HT1080 (cell line): Measurements from ENCODE around the gene BTBD19. TPM values are rescaled to one million over a fixed set of nuclear protein-coding genes. Genes with fewer than 3 reads are reported as not detected.
"Not testable (repeated sequence)": the region's sequence is repeated elsewhere in the genome, so short reads cannot be mapped to it uniquely, and the experiment has no call there.

Source experiments
- DNase-seq: peaks from one replicate; pipeline ENCODE4 v3.0.0-alpha.2; 2015; ENCODE audit warnings: low read depth
- polyA plus RNA-seq, 2 experiments: library from polyadenylated mRNA; depleted of rRNA; stranded (reverse); fragments of >200 nt; gene quantifications; 2 replicates each; pipeline ENCODE4 v1.2.3, GENCODE V29; 2015
- total RNA-seq: library from RNA; depleted of rRNA; stranded (reverse); fragments of >200 nt; shearing (Covaris generic); gene quantifications from 2 replicates; pipeline ENCODE4 v1.2.3, GENCODE V29; 2014; rRNA removed

BTBD19 gene
- 2.9 and 3.6 TPM in 2 replicates for total RNA-seq
- 12.9 and 13.5 TPM in 2 replicates for polyA plus RNA-seq (2015; cell fraction: cytosol; rRNA removed)
- 120 and 143 TPM in 2 replicates for polyA plus RNA-seq (2015; cell fraction: nucleus; rRNA removed)

DNA sequence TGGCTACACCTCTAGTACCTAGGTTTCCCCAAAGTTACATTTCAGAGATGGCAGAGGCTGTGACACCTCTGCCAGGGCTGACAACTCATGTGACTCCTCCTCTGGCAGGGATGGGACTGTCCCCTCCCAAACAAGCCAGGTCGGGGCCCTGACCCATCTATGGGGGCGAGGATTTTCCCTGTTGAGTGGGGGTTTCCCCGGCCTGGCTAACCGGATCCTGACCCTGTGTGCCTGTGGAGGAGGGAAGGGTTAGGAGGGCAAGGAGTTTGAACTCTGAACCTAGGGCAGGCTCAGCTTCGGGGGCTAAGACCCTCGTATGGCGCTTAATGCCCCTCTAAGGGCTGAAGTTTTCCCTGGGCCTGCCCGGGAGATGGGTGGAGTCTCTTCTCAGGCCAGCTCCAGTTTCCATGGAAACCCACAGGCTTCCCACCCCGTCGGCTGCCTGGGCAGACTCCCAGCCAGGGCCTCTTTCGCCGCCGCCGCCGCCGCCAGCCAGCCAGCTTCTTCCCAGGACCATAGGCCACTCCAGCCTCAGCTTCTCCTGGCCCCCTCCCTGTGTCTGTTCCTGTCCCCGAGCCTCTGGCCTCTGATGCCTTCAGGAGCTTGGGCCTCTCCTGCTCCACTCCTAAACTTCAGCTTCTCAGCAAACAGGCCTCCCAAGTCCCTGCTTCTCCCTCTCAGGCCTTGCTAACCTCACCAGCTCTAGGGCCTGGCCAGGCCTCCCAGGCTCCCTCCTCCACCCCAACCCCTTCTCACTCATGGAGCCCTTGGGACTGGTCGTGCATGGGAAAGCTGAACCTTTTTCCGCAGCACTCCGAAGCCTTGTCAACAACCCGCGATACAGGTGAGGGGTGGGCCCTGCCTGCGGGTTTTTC, at the start of gene BTBD19:
Gene BTBD19, plus strand, starts transcription at position 461 of the 875 bp plus-strand sequence. Its CDS starts 298 bp downstream, at position 759.
- DNase-seq: peak; percentile 87

GRCh38 chr1:44759077-44759476, 49.2 kb upstream of the BTBD19 start:
- DNase-seq: no peak

GRCh38 chr1:44760876-44761275, 47.4 kb upstream of the BTBD19 start:
- DNase-seq: no peak

DNA sequence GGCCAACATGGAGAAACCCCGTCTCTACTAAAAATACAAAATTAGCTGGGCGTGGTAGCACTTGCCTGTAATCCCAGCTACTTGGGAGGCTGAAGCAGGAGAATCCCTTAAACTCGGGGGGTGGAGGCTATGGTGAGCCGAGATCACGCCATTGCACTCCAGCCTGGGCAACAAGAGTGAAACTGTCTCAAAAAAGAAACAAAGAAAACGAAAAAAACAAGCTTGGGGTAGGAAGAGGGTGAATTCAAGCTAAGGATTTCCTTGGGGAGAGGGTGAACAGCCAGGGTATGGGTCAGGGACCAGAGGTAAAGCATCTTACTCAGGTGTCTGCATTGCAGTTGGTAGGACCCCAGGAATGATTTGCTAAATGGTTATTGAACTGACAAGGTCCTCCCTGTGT, 41.9 kb upstream of the BTBD19 start:
- not testable (repeated sequence) for DNase-seq

DNA sequence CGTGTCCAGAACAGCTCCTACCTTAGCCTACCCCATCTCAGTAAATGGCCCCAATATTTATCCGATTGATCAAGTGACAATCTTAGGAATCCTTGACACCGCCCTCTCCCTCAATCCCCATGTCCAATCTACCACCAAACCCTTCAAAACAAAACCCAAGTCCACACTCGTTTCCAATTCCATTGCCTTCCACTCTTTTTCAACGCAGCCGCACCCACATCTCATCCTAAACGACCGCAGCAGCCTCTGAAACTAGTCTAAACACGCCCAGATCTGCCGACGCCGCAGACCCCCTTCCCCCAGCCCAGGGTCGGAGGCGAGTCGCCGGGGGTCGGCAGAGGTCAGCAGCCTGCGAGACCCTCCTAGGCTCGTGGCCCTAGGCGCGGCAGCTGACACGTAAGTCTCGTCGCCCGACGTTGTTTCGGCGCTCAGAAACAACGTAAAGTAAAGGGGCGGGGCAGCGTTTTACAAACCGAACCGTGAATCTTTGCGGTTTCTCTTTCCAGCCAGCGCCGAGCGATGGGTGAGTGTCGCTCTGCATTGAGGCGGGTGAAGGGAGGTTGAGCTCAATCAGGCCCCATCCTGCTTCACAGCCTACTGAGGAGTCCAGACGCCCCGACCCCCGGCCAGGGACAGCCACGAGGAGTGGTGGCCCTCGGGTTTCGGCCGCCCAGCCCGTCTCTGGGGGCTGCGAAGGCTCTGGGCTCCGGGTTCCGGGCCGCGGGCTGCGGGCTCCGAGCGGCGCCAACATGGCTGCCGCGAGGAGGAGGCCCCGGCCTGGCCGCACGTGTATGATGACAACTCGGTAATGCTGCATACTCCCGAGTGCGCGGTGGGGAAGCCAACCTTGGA, 33.0 kb upstream of the BTBD19 start, which contains the start of gene RPS8:
Gene RPS8, plus strand, starts transcription at position 463 of the 852 bp plus-strand sequence. Its CDS starts 57 bp downstream, at position 520.
- DNase-seq: peak; percentile 88

DNA sequence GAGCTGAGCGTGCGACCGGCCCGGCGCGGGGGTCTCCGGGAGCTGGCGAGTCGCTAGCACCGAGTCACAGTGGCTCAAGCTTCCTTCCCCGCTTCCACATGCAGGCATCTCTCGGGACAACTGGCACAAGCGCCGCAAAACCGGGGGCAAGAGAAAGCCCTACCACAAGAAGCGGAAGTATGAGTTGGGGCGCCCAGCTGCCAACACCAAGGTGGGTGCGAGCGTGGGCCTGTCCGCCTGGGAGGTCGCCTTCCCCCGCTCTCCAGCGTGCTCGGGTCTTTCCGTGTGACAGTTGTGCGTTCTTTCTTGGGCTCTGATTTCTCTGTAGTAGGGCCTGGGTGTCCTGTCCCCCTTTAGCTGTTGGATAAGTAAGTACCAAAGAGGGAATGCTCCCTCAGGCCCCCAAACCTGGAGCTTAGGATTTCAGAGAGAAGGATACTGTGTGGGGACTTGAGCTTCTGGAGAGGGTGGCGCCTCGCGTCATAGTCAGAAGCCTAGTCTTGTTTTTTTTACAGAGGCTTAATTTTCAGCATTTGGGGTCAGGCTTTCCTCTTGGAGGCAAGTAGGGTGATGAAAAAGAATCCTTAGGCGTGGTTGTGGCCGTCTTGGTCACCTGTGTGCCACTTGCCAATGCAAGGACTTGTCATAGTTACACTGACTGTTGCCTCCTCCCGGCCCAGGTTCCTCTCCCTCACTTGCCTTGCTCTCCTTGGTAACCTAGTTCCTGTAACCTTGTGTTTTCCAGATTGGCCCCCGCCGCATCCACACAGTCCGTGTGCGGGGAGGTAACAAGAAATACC, 32.2 kb upstream of the BTBD19 start:
- no peak for DNase-seq

DNA sequence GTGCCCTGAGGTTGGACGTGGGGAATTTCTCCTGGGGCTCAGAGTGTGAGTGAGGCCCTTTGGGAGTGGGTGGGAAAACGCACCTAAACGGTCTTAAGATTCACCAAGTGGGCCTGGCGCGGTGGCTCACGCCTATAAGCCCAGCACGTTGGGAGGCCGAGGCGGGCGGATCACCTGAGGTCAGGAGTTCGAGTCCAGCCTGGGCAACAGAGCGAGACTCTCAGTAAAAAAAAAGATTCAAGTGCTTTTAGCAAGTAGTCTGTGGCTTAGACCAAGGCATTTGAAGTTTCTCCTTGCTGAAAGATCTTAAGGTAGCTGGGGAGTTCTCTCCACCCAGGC, 31.6 kb upstream of the BTBD19 start:
- no peak for DNase-seq

GRCh38 chr1:44777547-44777946, 30.8 kb upstream of the BTBD19 start:
- no peak for DNase-seq

DNA sequence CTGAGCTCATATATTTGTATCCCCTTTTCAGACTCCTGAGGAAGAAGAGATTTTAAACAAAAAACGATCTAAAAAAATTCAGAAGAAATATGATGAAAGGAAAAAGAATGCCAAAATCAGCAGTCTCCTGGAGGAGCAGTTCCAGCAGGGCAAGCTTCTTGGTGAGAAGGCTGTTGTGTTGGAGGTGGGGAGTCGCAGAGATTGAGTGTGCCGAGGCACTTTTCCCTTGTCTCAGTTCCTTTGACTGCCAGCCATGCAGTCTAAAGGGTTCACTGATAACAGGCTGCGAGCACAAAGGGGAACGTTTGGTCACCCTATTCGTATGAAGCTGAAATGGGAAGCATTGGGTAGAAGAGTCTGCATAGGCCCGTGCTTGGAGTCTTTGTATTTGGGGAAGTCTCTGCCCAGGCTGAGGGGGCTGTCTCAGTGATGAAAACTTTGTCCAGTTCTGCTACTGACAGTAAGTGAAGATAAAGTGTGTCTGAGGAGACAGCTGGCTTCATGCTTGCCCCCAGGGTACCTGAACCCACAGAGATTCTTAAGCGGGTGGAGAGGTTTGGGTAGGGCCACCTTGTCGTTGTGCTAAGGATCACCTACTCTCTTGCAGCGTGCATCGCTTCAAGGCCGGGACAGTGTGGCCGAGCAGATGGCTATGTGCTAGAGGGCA, 30.2 kb upstream of the BTBD19 start:
- no peak for DNase-seq

DNA sequence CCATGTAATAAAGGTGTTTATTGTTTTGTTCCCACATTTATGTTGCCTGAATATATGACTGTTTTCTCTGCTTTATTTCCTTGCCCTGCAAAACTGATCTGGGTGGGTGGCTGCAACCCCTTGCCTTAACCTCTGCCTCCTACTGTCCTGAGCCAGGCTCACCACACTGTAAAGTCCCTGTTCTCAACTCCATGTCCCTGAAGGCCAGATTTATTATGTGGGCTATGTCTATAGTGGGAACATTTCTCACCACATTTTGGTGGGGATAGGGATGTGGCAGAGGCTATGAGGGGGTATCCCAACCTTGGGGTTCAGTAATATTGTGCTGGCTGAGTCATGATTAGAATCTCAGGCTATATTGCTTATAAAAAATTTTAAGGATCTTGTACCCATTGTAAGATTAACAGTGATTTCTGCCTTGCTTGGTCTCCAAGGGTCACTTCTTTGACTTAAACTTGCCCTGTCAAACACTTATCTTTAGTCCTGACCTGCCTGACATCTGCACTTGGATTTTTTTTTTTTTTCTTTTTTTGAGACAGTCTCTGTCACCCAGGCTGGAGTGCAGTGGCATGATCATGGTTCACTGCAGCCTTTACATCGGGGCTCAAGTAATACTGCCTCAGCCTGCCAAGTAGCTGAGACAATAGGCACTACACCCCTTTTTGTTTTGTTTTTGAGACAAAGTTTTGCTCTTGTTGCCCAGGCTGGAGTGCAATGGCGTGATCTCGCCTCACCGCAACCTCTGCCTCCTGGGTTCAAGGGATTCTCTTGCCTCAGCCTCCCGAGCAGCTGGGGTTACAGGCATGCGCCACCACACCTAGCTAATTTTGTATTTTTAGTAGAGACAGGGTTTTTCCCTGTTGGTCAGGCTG, 29.4 kb upstream of the BTBD19 start:
- no peak for DNase-seq

- no peak for DNase-seq
Measured at GRCh38 chr1:44780583-44781121, 27.7 kb upstream of the BTBD19 start.

DNA sequence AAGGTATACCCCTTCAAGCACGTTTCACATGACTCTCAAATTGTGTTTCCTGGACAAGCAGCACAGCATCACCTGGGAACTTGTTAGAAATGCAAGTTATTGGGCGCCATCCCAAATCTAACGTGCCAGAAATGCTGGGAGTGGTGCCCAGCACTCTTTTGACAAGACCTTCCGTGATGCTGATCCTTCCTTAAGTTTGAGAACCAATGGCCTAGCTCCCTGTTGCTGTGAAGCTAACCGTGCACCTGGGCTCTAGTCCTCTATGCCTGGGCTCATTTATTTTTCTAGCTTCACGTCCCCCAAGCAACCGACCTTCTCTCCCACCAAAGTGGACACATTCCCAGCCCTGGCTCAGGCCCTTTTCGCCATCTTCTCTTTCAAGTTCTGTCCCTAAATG, 24.6 kb upstream of the BTBD19 start:
- DNase-seq: no peak

- no peak for DNase-seq
Measured at GRCh38 chr1:44784094-44785028, 24.0 kb upstream of the BTBD19 start.

DNA sequence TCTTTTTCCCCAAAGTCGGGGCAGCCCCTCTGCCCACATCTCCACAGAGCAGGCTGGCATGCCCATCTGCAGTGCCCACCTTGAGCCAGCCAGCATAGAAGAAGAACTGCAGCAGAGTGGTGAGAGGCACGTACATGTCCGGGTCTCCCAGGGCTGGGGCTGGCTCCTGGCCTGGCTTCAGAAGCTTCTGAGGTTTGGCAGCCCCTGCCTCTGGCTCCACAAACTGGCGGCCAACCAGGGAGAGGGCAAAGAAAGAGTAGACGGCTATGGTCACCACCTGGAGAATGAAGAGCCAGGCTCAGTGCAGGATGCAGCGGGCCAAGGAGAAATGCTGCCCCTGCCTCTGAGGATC, 23.3 kb upstream of the BTBD19 start:
- DNase-seq: no peak

DNA sequence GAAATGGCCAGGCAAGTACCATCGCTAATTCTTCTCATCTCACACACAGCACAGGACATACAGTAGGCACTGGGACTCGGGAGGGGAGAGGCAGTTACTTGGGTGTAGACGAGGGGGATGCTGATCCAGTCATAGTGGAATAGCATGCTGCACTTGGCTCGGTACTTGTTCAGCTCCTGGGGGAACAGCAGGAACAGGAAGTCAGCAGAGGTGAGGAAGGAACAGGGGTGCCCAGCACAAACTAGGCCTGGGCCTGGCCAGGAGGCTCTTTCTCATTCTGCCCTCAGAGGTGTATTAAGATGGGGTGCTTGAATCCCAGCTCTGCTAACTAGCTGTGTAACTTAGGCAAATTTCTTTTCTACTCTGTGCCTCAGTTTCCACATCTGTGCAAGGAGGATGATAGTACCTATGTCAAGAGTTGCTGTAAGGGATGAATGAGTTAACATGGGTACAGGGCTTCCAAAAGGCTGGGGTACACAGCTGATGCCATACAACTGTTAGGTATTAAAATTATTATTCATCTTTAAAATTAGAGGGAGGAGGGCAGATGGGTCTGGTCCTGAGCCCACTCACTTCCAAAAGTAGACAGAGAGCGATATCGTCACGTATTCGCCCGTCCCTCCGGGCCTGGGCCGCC, 22.7 kb upstream of the BTBD19 start:
- DNase-seq: no peak

GRCh38 chr1:44786138-44786840, 22.0 kb upstream of the BTBD19 start:
- no peak for DNase-seq

DNA sequence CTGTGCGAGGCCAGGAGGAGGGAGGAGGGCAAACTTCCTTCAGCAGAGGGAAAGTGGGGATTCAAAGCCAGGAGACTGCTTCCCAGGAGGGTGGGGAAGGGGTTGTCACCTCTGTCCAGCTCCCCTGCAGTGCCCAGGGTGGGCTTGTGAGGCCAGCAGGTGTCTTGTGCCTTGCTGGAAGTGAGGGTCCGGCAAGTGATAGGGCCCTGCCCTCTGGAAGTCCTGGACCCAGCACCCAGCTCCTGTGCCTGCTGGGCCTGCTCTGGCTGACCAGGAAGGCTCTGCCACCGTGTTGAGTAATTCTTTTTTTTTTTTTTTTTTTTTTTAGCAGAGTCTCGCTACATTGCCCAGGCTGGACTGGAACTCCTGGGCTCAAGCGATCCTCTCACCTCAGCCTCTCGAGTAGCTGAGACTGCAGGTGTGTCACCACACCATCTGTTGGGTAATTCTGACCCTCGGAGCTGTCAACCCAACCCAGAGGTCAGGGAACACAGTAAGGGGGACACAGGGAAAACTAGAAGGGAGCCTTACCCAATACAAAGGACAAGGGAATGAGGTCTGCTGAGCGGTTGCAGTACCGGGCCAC, 21.4 kb upstream of the BTBD19 start:
- no peak for DNase-seq
